Activated CD8-positive, alpha-beta T cell treated with anti-CD3 and anti-CD28 coated beads for 36 hours (primary cell): Measurements from ENCODE around the gene ZBTB7B. TPM values are rescaled to one million over a fixed set of nuclear protein-coding genes. Genes with fewer than 3 reads are reported as not detected.
A peak's percentile ranks its signal among the peaks of the same experiment; 100 is the strongest.

Experiments
- ATAC-seq: fragments of 200-7000 bp; cut with Tn5 transposase; one replicate; pipeline ENCODE4 v1.10.0; 2021; ENCODE audit warnings: mild to moderate bottlenecking, moderate library complexity
- CTCF ChIA-PET: fragments of 350-600 bp; sonication (Branson Sonifier 250); formaldehyde crosslinking; loops from one replicate; lab custom pipeline; 2021; ENCODE audit warnings: antibody characterized with exemption; lab: Charles Lee
- POLR2A ChIA-PET: fragments of 350-600 bp; sonication (Branson Sonifier 250); formaldehyde crosslinking; loops from one replicate; lab custom pipeline; 2021; ENCODE audit warnings: antibody characterized with exemption; lab: Charles Lee
- DNase-seq: peaks from one replicate; pipeline ENCODE4 v3.0.0-alpha.2; 2020
- H3K27ac Mint-ChIP-seq: one replicate; pipeline ENCODE4 v1.8.0; 2021; ENCODE audit warnings: mild to moderate bottlenecking, mixed read lengths
- H3K27me3 Mint-ChIP-seq: one replicate; pipeline ENCODE4 v1.8.0; 2021; ENCODE audit warnings: mixed read lengths
- H3K36me3 Mint-ChIP-seq: one replicate; pipeline ENCODE4 v1.8.0; 2021; ENCODE audit warnings: low read depth, mixed read lengths
- H3K4me1 Mint-ChIP-seq: one replicate; pipeline ENCODE4 v1.8.0; 2021; ENCODE audit warnings: low read depth, mixed read lengths
- H3K4me3 Mint-ChIP-seq: one replicate; pipeline ENCODE4 v1.8.0; 2021; ENCODE audit warnings: mild to moderate bottlenecking, moderate library complexity, mixed read lengths
- H3K9me3 Mint-ChIP-seq: one replicate; pipeline ENCODE4 v1.8.0; 2021; ENCODE audit warnings: mixed read lengths
- intact Hi-C: fragments of 100-400 bp; cut with micrococcal nuclease; formaldehyde crosslinking; loops from one replicate; pipeline ENCODE4 v1.10.0; 2022
- total RNA-seq, 2 experiments: library from RNA; stranded (reverse); gene quantifications; one replicate each; pipeline ENCODE4 v1.2.3, GENCODE V29; 2021
- TF ChIP-seq, protein P1 (sequence below): fragments of 200-600 bp; IDR thresholded peaks from one replicate; pipeline ENCODE4 v1.8.0; 2022; ENCODE audit warnings: antibody characterized with exemption, mild to moderate bottlenecking

ZBTB7B gene
- total RNA-seq, 2 experiments from 2014 or later, result 26.3 to 26.5 TPM

DNA sequence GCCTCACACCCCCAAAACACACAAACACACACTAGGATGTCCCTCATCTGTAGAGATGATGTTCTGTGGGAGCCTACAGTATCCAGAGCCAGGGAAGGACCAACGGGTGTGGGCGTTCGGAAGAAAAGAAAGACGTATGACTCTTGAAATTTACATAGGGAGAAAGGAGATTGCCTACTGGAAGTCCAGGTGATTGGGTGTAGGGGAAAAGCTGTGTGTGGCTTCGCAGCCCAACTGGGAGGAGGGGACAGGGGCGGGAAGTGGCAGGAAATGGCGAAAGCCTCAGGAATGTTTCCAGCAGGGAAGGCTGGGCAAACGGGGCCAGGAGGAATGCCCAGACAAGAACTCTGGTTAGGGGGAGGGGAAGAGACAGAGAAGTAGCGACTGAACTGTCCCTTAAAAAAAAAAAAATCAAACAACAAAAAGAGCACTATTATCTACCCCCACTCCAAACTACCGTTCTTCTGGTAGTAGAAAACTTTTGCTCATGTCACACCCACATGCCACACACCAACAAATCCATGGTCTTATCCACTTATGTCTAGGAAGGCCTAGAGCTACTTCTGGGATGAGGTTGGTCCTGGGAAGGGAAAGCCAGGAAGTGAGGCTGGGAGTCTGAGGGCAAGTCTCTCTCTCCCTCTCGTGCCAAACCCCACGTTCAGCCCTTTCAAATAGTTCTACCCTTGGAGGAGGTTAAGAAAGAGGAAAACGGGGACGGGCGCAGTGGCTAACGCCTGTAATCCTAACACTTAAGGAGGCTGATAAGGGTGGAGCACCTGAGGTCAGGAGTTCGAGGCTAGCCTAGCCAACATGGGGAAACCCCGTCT lies 29.9 kb upstream of the ZBTB7B start:
- no peak overlapping the region for H3K4me3 Mint-ChIP-seq
- intact Hi-C loops, result loop anchor here (5.0 kb wide), 2 partner anchors 45 to 90 kb away; partner anchors contain the start of gene EFNA4
- CTCF ChIA-PET, result interaction anchor here (0.8 to 6.5 kb wide), 11 partner anchors 8 to 221 kb away, joined by 3 to 34 read pairs (median 4); partner anchors contain the start of genes PBXIP1, PMVK and PYGO2

DNA sequence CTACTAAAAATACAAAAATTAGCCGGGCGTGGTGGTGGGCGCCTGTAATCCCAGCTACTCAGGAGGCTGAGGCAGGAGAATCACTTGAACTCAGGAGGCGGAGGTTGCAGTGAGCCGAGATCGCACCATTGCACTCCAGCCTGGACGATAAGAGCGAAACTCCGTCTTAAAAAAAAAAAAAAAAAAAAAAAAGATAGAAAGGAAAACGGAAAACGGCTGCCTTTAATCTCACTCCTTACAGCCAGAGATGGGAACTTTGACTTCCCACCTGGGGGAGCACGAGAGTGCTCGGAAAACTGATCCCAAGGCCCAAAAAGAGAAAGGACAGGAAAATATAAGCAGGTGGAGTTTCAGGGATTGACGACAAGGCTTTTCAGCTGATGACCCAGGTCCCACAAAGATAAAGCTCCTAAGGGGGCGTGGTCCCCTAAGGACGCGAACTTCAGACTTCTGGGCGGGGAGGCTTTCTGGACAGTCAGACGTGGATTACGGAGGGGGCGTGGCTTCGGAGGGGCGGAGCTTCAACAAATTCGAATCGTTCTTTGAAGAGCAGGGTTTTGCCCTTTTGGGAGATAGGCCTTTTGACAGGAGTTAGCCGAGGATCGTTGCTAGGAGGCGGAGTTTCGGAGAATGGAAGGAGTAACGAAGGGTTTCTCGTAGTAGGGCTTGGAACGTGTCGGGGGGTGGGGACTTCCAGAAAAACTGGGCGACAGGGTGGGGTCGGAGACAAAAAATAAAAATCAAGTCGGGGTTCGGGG lies 29.1 kb upstream of the ZBTB7B start:
- DNase-seq (peak; percentile 99), ATAC-seq (peak; percentile 29)
- Mint-ChIP-seq H3K36me3 (peaks cover 14% of the 10 kb centered on the region), H3K27me3 (no peaks in the 10 kb centered on the region), H3K27ac (no peak overlapping the region), H3K4me1 (peaks cover 30% of the 10 kb centered on the region), H3K9me3 (no peaks in the 10 kb centered on the region), H3K4me3 (no peak overlapping the region)
- ChIA-PET POLR2A (interaction anchor here (0.6 to 6.9 kb wide), 9 partner anchors 10 to 196 kb away, joined by 3 to 55 read pairs (median 5); partner anchors contain the start of genes FLAD1, PBXIP1 and PYGO2), CTCF (interaction anchor here (0.8 to 6.5 kb wide), 12 partner anchors 9 to 221 kb away, joined by 3 to 34 read pairs (median 4); partner anchors contain the start of genes PBXIP1, PMVK and PYGO2)
- intact Hi-C loops, result loop anchor here (5.0 kb wide), 2 partner anchors 44 to 89 kb away; partner anchors contain the start of gene EFNA4
- TF ChIP-seq, protein P1, sequence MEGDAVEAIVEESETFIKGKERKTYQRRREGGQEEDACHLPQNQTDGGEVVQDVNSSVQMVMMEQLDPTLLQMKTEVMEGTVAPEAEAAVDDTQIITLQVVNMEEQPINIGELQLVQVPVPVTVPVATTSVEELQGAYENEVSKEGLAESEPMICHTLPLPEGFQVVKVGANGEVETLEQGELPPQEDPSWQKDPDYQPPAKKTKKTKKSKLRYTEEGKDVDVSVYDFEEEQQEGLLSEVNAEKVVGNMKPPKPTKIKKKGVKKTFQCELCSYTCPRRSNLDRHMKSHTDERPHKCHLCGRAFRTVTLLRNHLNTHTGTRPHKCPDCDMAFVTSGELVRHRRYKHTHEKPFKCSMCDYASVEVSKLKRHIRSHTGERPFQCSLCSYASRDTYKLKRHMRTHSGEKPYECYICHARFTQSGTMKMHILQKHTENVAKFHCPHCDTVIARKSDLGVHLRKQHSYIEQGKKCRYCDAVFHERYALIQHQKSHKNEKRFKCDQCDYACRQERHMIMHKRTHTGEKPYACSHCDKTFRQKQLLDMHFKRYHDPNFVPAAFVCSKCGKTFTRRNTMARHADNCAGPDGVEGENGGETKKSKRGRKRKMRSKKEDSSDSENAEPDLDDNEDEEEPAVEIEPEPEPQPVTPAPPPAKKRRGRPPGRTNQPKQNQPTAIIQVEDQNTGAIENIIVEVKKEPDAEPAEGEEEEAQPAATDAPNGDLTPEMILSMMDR, result no peak

More for the DNA sequence above, 29.9 kb upstream of the ZBTB7B start:
- peak; percentile 28 for DNase-seq
- ATAC-seq, result no peak
- Mint-ChIP-seq H3K9me3 (no peaks in the 10 kb centered on the region), H3K27me3 (no peaks in the 10 kb centered on the region), H3K27ac (peak overlapping the region; percentile 67), H3K4me1 (peaks cover 28% of the 10 kb centered on the region), H3K36me3 (peaks cover 12% of the 10 kb centered on the region)
- TF ChIP-seq, protein P1, result no peak
- POLR2A ChIA-PET, result interaction anchor here (0.8 to 6.9 kb wide), 8 partner anchors 11 to 29 kb away, joined by 3 to 55 read pairs (median 10); partner anchors contain the start of genes FLAD1, PBXIP1 and PYGO2

DNA sequence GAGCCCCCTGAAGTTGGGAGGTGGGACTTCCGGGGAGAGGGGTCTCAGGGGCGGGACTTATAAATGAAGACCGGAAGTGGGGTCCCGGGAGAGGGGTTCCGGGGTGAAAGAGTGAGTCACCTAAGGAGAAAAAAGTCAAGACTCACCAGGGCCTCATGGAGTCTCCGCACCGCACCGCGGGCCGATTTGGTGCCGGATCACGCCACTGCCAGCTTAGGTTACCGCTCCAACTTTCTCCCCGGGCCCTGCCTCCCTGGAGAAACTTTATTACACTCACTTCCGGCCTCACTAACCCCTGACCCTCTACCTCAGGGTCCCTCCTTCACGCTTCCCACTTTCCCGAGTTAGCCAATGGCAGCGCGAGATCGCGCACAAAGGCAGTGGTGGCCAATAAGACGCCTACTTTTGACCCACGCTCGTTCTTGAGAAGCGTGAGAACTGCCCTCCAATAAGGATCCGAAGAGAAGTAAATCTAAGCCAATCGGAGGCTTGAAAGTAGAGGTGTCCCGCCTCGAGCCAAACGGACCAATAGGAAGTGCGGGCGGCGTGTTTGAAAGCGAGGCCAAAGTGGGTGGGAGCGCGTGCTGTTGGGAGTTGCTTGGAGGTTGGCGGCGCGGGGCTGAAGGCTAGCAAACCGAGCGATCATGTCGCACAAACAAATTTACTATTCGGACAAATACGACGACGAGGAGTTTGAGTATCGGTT lies 28.3 kb upstream of the ZBTB7B start, which contains the start of gene CKS1B:
Gene CKS1B, plus strand, starts transcription at position 580 of the 706 bp plus-strand sequence. Its CDS starts 65 bp downstream, at position 645.
- ChIA-PET CTCF (interaction anchor here (1.0 to 6.5 kb wide), 9 partner anchors 10 to 220 kb away, joined by 3 to 34 read pairs (median 4); partner anchors contain the start of genes PMVK and PYGO2), POLR2A (interaction anchor here (0.9 to 6.9 kb wide), 15 partner anchors 9 to 195 kb away, joined by 3 to 55 read pairs (median 5); partner anchors contain the start of genes FLAD1, LENEP, PBXIP1 and PYGO2)
- intact Hi-C loops, result loop anchor here (5.0 kb wide), 2 partner anchors 43 to 88 kb away; partner anchors contain the start of gene EFNA4
- no peak within 1 kb of the TSS for H3K4me3 Mint-ChIP-seq
- H3K9me3 Mint-ChIP-seq, result no peaks in the 10 kb centered on the region
- TF ChIP-seq, protein P1, result no peak
- H3K36me3 Mint-ChIP-seq, result peaks cover 18% of the 10 kb centered on the region
- H3K27me3 Mint-ChIP-seq, result no peaks in the 10 kb centered on the region
- DNase-seq (peak; percentile 99), ATAC-seq (peak; percentile 87)
- H3K27ac Mint-ChIP-seq, result no peak within 1 kb of the TSS
- peaks cover 30% of the 10 kb centered on the region for H3K4me1 Mint-ChIP-seq

DNA sequence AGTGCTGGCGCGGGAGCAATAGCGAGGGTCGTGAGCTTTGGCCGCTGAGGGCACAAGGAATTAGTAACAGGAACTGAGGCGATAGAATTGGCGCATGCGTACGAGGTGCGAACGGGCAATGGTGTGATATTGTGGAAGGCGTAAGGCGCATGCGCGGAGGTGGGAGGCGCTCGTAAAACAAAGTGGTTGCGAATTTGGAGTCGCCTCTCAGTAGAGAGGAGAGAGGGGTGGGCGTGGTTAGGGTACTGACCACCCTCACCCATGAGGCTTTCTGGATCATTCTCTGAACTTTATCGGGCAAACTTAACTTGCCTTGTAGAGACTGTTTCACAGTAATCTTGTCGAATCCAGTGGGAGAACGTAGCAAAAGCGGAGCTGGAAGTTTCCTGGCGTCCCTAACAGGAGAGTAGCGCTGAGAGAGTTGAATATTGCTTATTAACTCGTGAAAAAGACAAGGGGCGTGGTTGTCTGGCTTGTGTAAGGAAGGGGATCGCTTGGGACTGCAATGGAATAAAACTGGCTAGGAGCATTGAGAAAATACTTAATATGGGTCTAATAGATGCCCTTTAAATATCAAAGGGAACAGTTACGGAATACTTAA lies 27.7 kb upstream of the ZBTB7B start:
- POLR2A ChIA-PET, result interaction anchor here (0.7 to 6.9 kb wide), 14 partner anchors 9 to 194 kb away, joined by 3 to 55 read pairs (median 6); partner anchors contain the start of genes FLAD1, LENEP and PYGO2
- TF ChIP-seq, protein P1, result no peak

More for the DNA sequence above, 27.7 kb upstream of the ZBTB7B start:
- H3K36me3 Mint-ChIP-seq, result peaks cover 22% of the 10 kb centered on the region
- H3K27ac Mint-ChIP-seq, result no peak overlapping the region
- no peaks in the 10 kb centered on the region for H3K9me3 Mint-ChIP-seq
- H3K4me3 Mint-ChIP-seq, result no peak overlapping the region
- DNase-seq (peak; percentile 97), ATAC-seq (peak; percentile 60)
- intact Hi-C loops, result loop anchor here (5.0 kb wide), 2 partner anchors 42 to 87 kb away; partner anchors contain the start of gene EFNA4
- peaks cover 25% of the 10 kb centered on the region for H3K4me1 Mint-ChIP-seq
- CTCF ChIA-PET, result interaction anchor here (1.0 to 6.5 kb wide), 4 partner anchors 14 to 96 kb away, joined by 4 to 34 read pairs (median 6); partner anchors contain the start of gene PYGO2
- no peaks in the 10 kb centered on the region for H3K27me3 Mint-ChIP-seq
